Neural cell (in vitro differentiated cells): Measurements from ENCODE around the gene CARD14. TPM values are rescaled to one million over a fixed set of nuclear protein-coding genes. Genes with fewer than 3 reads are reported as not detected.

Experiments
- H2AFZ ChIP-seq: fragments of 200-600, 300-800 bp; sonication (generic), shearing (Covaris generic); 2 replicates; pipeline ENCODE4 v1.6.0; 2014; ENCODE audit warnings: low read depth, mild to moderate bottlenecking, antibody characterized with exemption, low read length, moderate library complexity
- H3F3A ChIP-seq: fragments of 200-600 bp; shearing (Covaris generic); 2 replicates; pipeline ENCODE4 v1.6.1; 2016; ENCODE audit warnings: mild to moderate bottlenecking, moderate library complexity, mixed read lengths, antibody characterized with exemption, low read length; ENCODE audit not compliant: insufficient read depth, poor library complexity, severe bottlenecking
- H3K27ac ChIP-seq: fragments of 200-600, 300-800 bp; sonication (generic), shearing (Covaris generic); 2 replicates; pipeline ENCODE4 v1.5.1; 2014; ENCODE audit warnings: mild to moderate bottlenecking, low read length, moderate library complexity
- H3K27me3 ChIP-seq: fragments of 300-800, 200-600 bp; sonication (generic), shearing (Covaris generic); 2 replicates; pipeline ENCODE4 v1.6.0; 2014; ENCODE audit warnings: mild to moderate bottlenecking, low read depth, low read length, moderate library complexity; ENCODE audit not compliant: insufficient read depth
- H3K36me3 ChIP-seq: fragments of 300-800, 200-600 bp; sonication (generic), shearing (Covaris generic); 2 replicates; pipeline ENCODE4 v1.5.1; 2014; ENCODE audit warnings: mild to moderate bottlenecking, antibody characterized with exemption, low read length, moderate library complexity; ENCODE audit not compliant: insufficient read depth
- H3K4me2 ChIP-seq: fragments of 300-800, 200-600 bp; sonication (generic), shearing (Covaris generic); 2 replicates; pipeline ENCODE4 v1.6.0; 2014; ENCODE audit warnings: mild to moderate bottlenecking, low read length
- H3K4me3 ChIP-seq: fragments of 300-800, 200-600 bp; sonication (generic), shearing (Covaris generic); 2 replicates; pipeline ENCODE4 v1.5.1; 2014; ENCODE audit warnings: mild to moderate bottlenecking, low read length, moderate library complexity
- H3K79me2 ChIP-seq: fragments of 200-600 bp; shearing (Covaris generic); replicated peaks from 2 replicates; pipeline ENCODE4 v1.6.0; 2014; ENCODE audit warnings: mild to moderate bottlenecking, low read length, moderate library complexity; ENCODE audit not compliant: insufficient read depth
- H3K9ac ChIP-seq: fragments of 300-800, 200-600 bp; sonication (generic), shearing (Covaris generic); 2 replicates; pipeline ENCODE4 v1.6.1; 2016; ENCODE audit warnings: mild to moderate bottlenecking, low read length, mixed read lengths
- H3K9me2 ChIP-seq: fragments of 200-600 bp; shearing (Covaris generic); 2 replicates; pipeline ENCODE4 v1.6.1; 2016; ENCODE audit warnings: mild to moderate bottlenecking, low read length, mixed read lengths; ENCODE audit not compliant: insufficient read depth
- H3K9me3 ChIP-seq: fragments of 200-600, 300-800 bp; sonication (generic), shearing (Covaris generic); 2 replicates; pipeline ENCODE4 v1.6.1; 2016; ENCODE audit warnings: mild to moderate bottlenecking, mixed run types, low read length, moderate library complexity, mixed read lengths
- H4K20me1 ChIP-seq: fragments of 200-600 bp; shearing (Covaris generic); 2 replicates; pipeline ENCODE4 v1.6.1; 2016; ENCODE audit warnings: mild to moderate bottlenecking, mixed run types; ENCODE audit not compliant: insufficient read depth
- EP300 ChIP-seq: fragments of 450-650 bp; conservative IDR thresholded peaks from 2 replicates; pipeline ENCODE4 v1.6.1; 2014; ENCODE audit warnings: antibody characterized with exemption, mild to moderate bottlenecking, moderate library complexity; ENCODE audit not compliant: poor library complexity, severe bottlenecking
- EZH2 ChIP-seq: fragments of 200-600, 300-800 bp; shearing (Covaris generic), sonication (generic); IDR thresholded peaks from 2 replicates; pipeline ENCODE4 v1.6.1; 2014; ENCODE audit warnings: antibody characterized with exemption, low read length, borderline replicate concordance, mild to moderate bottlenecking; ENCODE audit not compliant: insufficient read depth, poor library complexity, severe bottlenecking
- MXI1 ChIP-seq: fragments of 450-650 bp; conservative IDR thresholded peaks from 2 replicates; pipeline ENCODE4 v1.6.1; 2014; ENCODE audit warnings: antibody characterized with exemption, mild to moderate bottlenecking; ENCODE audit not compliant: poor library complexity, severe bottlenecking
- POLR2AphosphoS5 ChIP-seq: IDR thresholded peaks from 2 replicates; pipeline ENCODE4 v1.6.1; 2012
- RAD21 ChIP-seq: fragments of 450-650 bp; conservative IDR thresholded peaks from 2 replicates; pipeline ENCODE4 v1.6.1; 2014; ENCODE audit warnings: antibody characterized with exemption, mild to moderate bottlenecking, moderate library complexity
- REST ChIP-seq: IDR thresholded peaks from 2 replicates; pipeline ENCODE4 v1.6.1; 2012; ENCODE audit warnings: borderline replicate concordance
- SMC3 ChIP-seq: fragments of 450-650 bp; conservative IDR thresholded peaks from 2 replicates; pipeline ENCODE4 v1.6.1; 2014; ENCODE audit warnings: antibody characterized with exemption, mild to moderate bottlenecking, moderate library complexity; ENCODE audit not compliant: poor library complexity
- TAF1 ChIP-seq: IDR thresholded peaks from 2 replicates; pipeline ENCODE4 v1.6.1; 2012; ENCODE audit warnings: low read depth
- polyA plus RNA-seq: library from polyadenylated mRNA; depleted of rRNA; stranded (reverse); fragments of >200 nt; gene quantifications from 2 replicates; pipeline ENCODE4 v1.2.3, GENCODE V29; 2014
- TF ChIP-seq, protein P1 (sequence below): fragments of 450-650 bp; IDR thresholded peaks from 2 replicates; pipeline ENCODE4 v1.5.1; 2014; ENCODE audit warnings: antibody characterized with exemption, mild to moderate bottlenecking, moderate library complexity; ENCODE audit not compliant: poor library complexity, severe bottlenecking

The CARD14 gene
- polyA plus RNA-seq, 1 donor from 2014 or later = 0.12 TPM

GRCh38 chr17:80225230-80225629 is 55.4 kb downstream of the CARD14 start:
- no peak overlapping the region for H3K9ac ChIP-seq
- TF ChIP-seq RAD21 = no peak
- H3K9me2 ChIP-seq = no peaks in the 10 kb centered on the region
- no peak overlapping the region for H3K4me3 ChIP-seq
- no peak overlapping the region for H3K4me2 ChIP-seq
- H3K27me3 ChIP-seq = no peaks in the 10 kb centered on the region
- no peaks in the 10 kb centered on the region for H3K36me3 ChIP-seq
- H3K9me3 ChIP-seq = no peaks in the 10 kb centered on the region
- H3F3A ChIP-seq = no peaks in the 10 kb centered on the region
- H4K20me1 ChIP-seq = no peaks in the 10 kb centered on the region
- no peak overlapping the region for H3K27ac ChIP-seq
- no peaks in the 10 kb centered on the region for H3K79me2 ChIP-seq
- H2AFZ ChIP-seq = no peak overlapping the region

GRCh38 chr17:80227156-80227555 is 57.3 kb downstream of the CARD14 start:
- Histone ChIP-seq H3F3A (no peaks in the 10 kb centered on the region), H3K4me3 (no peak overlapping the region), H2AFZ (no peak overlapping the region), H3K9ac (no peak overlapping the region), H4K20me1 (no peaks in the 10 kb centered on the region), H3K9me2 (no peaks in the 10 kb centered on the region), H3K27me3 (no peaks in the 10 kb centered on the region), H3K79me2 (no peaks in the 10 kb centered on the region), H3K36me3 (no peaks in the 10 kb centered on the region), H3K4me2 (no peak overlapping the region), H3K9me3 (no peaks in the 10 kb centered on the region), H3K27ac (no peak overlapping the region)
- TF ChIP-seq MXI1 = no peak
- TF ChIP-seq SMC3 = no peak
- no peak for TF ChIP-seq POLR2AphosphoS5
- TF ChIP-seq EZH2 = no peak
- TF ChIP-seq, protein P1, sequence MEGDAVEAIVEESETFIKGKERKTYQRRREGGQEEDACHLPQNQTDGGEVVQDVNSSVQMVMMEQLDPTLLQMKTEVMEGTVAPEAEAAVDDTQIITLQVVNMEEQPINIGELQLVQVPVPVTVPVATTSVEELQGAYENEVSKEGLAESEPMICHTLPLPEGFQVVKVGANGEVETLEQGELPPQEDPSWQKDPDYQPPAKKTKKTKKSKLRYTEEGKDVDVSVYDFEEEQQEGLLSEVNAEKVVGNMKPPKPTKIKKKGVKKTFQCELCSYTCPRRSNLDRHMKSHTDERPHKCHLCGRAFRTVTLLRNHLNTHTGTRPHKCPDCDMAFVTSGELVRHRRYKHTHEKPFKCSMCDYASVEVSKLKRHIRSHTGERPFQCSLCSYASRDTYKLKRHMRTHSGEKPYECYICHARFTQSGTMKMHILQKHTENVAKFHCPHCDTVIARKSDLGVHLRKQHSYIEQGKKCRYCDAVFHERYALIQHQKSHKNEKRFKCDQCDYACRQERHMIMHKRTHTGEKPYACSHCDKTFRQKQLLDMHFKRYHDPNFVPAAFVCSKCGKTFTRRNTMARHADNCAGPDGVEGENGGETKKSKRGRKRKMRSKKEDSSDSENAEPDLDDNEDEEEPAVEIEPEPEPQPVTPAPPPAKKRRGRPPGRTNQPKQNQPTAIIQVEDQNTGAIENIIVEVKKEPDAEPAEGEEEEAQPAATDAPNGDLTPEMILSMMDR = no peak
- no peak for TF ChIP-seq RAD21
- TF ChIP-seq EP300 = no peak
- TF ChIP-seq REST = no peak
- no peak for TF ChIP-seq TAF1

- no peaks in the 10 kb centered on the region for H3K79me2 ChIP-seq
- H4K20me1 ChIP-seq = no peaks in the 10 kb centered on the region
- no peak overlapping the region for H3K4me2 ChIP-seq
- H3K9me3 ChIP-seq = no peaks in the 10 kb centered on the region
- TF ChIP-seq EZH2 (no peak), EP300 (no peak), TAF1 (no peak), MXI1 (no peak), SMC3 (no peak), REST (no peak), POLR2AphosphoS5 (no peak), RAD21 (no peak)
- TF ChIP-seq, protein P1 = no peak
- H3K9ac ChIP-seq = no peak overlapping the region
- H3K27me3 ChIP-seq = no peaks in the 10 kb centered on the region
- no peaks in the 10 kb centered on the region for H3K9me2 ChIP-seq
- no peak overlapping the region for H3K27ac ChIP-seq
- no peaks in the 10 kb centered on the region for H3F3A ChIP-seq
- H2AFZ ChIP-seq = no peak overlapping the region
- no peak overlapping the region for H3K4me3 ChIP-seq
- H3K36me3 ChIP-seq = no peaks in the 10 kb centered on the region
Measured at GRCh38 chr17:80227666-80228065, 57.8 kb downstream of the CARD14 start.
